SK-N-MC (cell line): ENCODE results near the gene POLD1.

Experiments used
- DNase-seq: peaks from one replicate; pipeline ENCODE4 v3.0.0-alpha.2; 2011; ENCODE audit warnings: low read depth, low spot score
- H3K27ac ChIP-seq: fragments of 200-600 bp; sonication (generic); 2 replicates; pipeline ENCODE4 v1.5.1; 2016; ENCODE audit warnings: mixed run types
- H3K36me3 ChIP-seq: fragments of 200-600 bp; sonication (generic); 2 replicates; pipeline ENCODE4 v1.6.1; 2017; ENCODE audit warnings: antibody characterized with exemption, low read length, mixed read lengths; ENCODE audit not compliant: insufficient read depth
- H3K4me3 ChIP-seq: fragments of 200-600 bp; sonication (generic); 2 replicates; pipeline ENCODE4 v1.5.1; 2016
- H3K9ac ChIP-seq: fragments of 200-600 bp; sonication (generic); 2 replicates; pipeline ENCODE4 v1.8.0; 2017; ENCODE audit warnings: mixed run types, mixed read lengths; ENCODE audit not compliant: insufficient read length
- H3K9me3 ChIP-seq: fragments of 200-600 bp; sonication (generic); 2 replicates; pipeline ENCODE4 v1.6.1; 2017; ENCODE audit warnings: low read depth, mild to moderate bottlenecking, antibody characterized with exemption, low read length, moderate library complexity, mixed read lengths
- EZH2 ChIP-seq: fragments of 200-600 bp; sonication (generic); IDR thresholded peaks from one replicate; pipeline ENCODE4 v1.6.1; 2017; ENCODE audit warnings: antibody characterized with exemption
- FOXP2 ChIP-seq: optimal IDR thresholded peaks from 2 replicates; pipeline ENCODE3; 2011; ENCODE audit warnings: mild to moderate bottlenecking, moderate library complexity; ENCODE audit not compliant: insufficient read depth; ENCODE audit errors: extremely low read length, control extremely low read depth
- POLR2AphosphoS5 ChIP-seq: IDR thresholded peaks from 2 replicates; pipeline ENCODE4 v1.6.1; 2012; ENCODE audit warnings: mild to moderate bottlenecking, low read depth, low read length, borderline replicate concordance

The POLD1 gene

DNA sequence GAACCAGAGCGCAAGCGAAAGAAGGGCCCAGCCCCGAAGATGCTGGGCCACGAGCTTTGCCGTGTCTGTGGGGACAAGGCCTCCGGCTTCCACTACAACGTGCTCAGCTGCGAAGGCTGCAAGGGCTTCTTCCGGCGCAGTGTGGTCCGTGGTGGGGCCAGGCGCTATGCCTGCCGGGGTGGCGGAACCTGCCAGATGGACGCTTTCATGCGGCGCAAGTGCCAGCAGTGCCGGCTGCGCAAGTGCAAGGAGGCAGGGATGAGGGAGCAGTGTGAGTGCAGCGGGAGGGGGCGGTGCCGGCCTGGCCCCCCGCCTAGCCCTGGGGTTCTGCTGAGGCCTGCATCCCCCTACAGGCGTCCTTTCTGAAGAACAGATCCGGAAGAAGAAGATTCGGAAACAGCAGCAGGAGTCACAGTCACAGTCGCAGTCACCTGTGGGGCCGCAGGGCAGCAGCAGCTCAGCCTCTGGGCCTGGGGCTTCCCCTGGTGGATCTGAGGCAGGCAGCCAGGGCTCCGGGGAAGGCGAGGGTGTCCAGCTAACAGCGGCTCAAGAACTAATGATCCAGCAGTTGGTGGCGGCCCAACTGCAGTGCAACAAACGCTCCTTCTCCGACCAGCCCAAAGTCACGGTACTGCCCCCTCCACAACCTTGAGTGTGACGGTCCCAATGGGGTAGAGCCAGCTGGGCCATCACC lies 5.8 kb upstream of the POLD1 start:
- H3K9me3 ChIP-seq: no peaks in the 10 kb centered on the region
- no peak overlapping the region for H3K4me3 ChIP-seq
- no peak overlapping the region for H3K27ac ChIP-seq
- no peak for DNase-seq
- TF ChIP-seq EZH2: no peak
- no peak for TF ChIP-seq FOXP2
- TF ChIP-seq POLR2AphosphoS5: no peak
- H3K9ac ChIP-seq: no peak overlapping the region
- peaks cover 29% of the 10 kb centered on the region; the same call in 1 of the 2 replicates for H3K36me3 ChIP-seq

DNA sequence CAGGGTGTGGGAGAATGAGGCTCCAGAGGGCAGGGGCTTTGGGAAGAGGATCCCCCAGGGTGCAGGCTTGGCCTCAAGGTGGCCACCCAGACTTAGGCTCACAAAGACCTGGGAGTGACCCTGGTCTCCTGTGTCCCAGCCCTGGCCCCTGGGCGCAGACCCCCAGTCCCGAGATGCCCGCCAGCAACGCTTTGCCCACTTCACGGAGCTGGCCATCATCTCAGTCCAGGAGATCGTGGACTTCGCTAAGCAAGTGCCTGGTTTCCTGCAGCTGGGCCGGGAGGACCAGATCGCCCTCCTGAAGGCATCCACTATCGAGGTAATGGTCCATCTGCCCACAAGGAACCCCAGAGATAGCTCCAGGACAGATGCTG lies 5.3 kb upstream of the POLD1 start:
- no peak overlapping the region for H3K9ac ChIP-seq
- H3K36me3 ChIP-seq: peaks cover 29% of the 10 kb centered on the region; the same call in 1 of the 2 replicates
- TF ChIP-seq FOXP2 (no peak), EZH2 (no peak)
- no peak for DNase-seq
- no peak overlapping the region for H3K27ac ChIP-seq
- H3K9me3 ChIP-seq: no peaks in the 10 kb centered on the region
- no peak overlapping the region for H3K4me3 ChIP-seq

DNA sequence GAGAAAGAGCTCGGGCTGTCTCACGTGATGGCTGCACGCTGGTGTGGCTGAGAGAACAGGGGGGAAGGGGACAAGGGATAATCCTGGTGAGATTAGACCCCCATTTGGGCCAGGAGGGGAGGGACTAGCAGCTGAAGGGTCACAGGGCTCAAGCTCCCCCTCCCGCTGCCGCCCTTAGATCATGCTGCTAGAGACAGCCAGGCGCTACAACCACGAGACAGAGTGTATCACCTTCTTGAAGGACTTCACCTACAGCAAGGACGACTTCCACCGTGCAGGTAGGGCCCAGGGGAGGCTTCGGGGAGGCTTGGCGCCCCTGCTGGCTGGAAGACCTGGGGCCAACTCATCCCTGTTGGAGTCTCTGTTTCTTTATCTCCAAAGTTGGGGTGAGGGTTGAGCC lies 4.5 kb upstream of the POLD1 start:
- DNase-seq: no peak
- no peaks in the 10 kb centered on the region for H3K9me3 ChIP-seq
- TF ChIP-seq FOXP2 (no peak), POLR2AphosphoS5 (no peak), EZH2 (no peak)
- H3K36me3 ChIP-seq: peaks cover 29% of the 10 kb centered on the region; the same call in 1 of the 2 replicates
- no peak overlapping the region for H3K27ac ChIP-seq
- H3K9ac ChIP-seq: no peak overlapping the region
- H3K4me3 ChIP-seq: no peak overlapping the region

DNA sequence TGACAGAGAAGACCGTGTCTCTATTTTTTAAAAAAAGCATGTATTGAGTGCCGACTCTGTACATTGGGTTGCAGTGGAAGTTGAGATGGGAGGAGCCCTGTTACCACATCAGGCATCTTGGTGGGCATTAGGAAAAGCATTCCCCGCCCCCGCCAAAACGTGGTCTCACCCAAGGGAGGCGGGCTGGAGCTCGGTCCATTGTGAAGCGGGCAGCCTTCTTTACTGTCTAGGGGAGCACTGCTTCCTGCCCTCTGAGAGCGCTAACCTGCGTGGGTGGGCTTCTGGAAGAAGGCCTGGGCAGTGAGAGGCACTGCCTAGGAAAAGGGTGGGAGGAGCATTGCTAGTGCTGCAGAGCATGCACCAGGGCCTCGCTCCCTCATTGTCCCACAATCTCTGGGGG lies 4.0 kb upstream of the POLD1 start:
- no peak overlapping the region for H3K27ac ChIP-seq
- no peak overlapping the region for H3K9ac ChIP-seq
- H3K9me3 ChIP-seq: no peaks in the 10 kb centered on the region
- H3K36me3 ChIP-seq: peaks cover 29% of the 10 kb centered on the region; the same call in 1 of the 2 replicates
- no peak overlapping the region for H3K4me3 ChIP-seq
- DNase-seq: no peak
- TF ChIP-seq FOXP2: no peak
- TF ChIP-seq EZH2: no peak
- TF ChIP-seq POLR2AphosphoS5: no peak

DNA sequence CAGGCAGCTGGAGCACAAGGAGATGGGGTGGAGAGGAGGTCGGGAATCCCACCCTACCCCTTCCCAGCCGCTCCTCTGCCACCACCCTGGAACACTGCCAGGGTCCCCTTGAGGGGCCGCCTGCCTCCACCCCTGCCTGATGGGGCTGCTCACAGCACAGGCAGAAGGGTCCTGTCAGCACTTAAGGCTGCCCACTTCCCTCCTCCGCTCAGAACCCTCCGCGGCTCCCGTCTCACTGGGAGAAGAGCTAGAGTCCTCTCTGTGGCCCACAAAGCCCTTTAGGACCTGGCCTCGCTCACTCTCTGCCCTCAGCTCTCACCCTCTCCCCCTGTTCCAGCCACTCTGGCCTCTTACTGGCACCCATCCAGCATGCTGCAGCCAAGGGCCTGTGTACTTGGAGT lies 3.4 kb upstream of the POLD1 start:
- Histone ChIP-seq H3K36me3 (peaks cover 29% of the 10 kb centered on the region; the same call in 1 of the 2 replicates), H3K9ac (no peak overlapping the region), H3K4me3 (no peak overlapping the region), H3K9me3 (no peaks in the 10 kb centered on the region), H3K27ac (no peak overlapping the region)
- TF ChIP-seq POLR2AphosphoS5 (no peak), FOXP2 (no peak), EZH2 (no peak)
- no peak for DNase-seq

DNA sequence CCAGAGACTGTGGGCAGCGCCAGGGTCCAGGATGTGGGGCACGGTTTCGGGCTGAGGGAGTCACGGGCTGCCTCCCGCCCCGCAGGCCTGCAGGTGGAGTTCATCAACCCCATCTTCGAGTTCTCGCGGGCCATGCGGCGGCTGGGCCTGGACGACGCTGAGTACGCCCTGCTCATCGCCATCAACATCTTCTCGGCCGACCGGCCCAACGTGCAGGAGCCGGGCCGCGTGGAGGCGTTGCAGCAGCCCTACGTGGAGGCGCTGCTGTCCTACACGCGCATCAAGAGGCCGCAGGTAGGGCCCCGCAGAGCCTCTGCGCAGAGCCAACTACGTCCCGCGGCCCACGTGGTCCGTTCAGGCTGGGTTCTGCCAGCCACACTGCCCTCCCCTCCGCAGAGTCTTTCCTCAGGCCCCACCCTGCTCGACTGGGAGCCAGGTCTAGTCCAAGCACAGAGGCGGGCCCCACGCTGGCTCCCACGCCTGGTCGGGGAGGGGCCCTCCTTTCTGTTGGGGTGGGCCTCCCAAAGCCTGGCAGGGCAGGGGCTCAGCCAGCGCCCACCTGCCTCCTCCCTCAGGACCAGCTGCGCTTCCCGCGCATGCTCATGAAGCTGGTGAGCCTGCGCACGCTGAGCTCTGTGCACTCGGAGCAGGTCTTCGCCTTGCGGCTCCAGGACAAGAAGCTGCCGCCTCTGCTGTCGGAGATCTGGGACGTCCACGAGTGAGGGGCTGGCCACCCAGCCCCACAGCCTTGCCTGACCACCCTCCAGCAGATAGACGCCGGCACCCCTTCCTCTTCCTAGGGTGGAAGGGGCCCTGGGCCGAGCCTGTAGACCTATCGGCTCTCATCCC lies 2.0 kb upstream of the POLD1 start:
- Histone ChIP-seq H3K9ac (no peak overlapping the region), H3K27ac (no peak overlapping the region), H3K4me3 (no peak overlapping the region), H3K9me3 (no peaks in the 10 kb centered on the region), H3K36me3 (peaks cover 35% of the 10 kb centered on the region; the same call in 1 of the 2 replicates)
- DNase-seq: no peak
- TF ChIP-seq POLR2AphosphoS5 (no peak), FOXP2 (no peak), EZH2 (no peak)

DNA sequence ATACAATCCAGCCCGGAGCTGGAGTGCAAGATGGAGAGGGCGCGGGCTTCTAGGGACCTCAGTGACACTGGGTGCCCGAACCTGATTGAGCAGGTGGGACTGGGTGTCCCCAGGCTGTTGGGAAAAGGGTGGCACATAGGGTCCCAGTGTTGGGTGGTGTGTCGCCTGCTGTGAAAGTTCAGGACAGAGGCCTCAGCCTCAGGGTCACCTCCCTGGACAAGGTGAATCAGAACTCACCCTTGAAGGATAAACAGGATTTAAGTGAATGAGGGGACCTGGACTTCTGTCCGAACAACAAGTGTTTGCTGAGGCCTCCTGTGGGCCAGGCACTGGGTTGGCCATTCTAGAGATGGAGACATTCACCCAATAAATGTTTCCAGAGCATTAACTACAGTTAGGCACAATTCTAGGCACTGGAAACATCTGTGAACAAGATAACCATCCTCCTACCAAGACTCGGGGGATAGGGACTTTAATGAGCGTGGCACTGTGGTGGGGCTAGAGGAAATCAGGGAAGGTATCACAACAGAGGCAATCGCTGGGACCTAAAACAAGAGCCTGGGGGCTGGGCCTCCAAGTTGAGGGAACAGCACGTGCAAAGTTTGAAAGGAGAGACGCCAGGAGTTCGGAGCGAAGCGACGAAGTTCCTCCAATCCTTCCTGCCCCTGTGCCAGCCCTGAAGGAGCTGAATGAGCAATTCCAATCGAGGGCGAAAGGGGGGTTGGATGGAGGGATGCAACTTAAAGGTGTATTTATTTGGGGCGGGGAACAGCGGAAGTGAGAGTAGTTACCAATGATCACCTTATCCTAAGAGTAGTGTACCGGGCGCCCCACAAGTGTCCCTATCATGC lies 921 bp upstream of the POLD1 start:
- no peak for DNase-seq
- Histone ChIP-seq H3K9me3 (no peaks in the 10 kb centered on the region), H3K27ac (peak overlapping the region; percentile 68; the same call in 1 of the 2 replicates), H3K4me3 (peak overlapping the region; percentile 86), H3K9ac (peak overlapping the region; percentile 75), H3K36me3 (peaks cover 35% of the 10 kb centered on the region; the same call in 1 of the 2 replicates)
- no peak for TF ChIP-seq FOXP2
- no peak for TF ChIP-seq POLR2AphosphoS5
- TF ChIP-seq EZH2: no peak

DNA sequence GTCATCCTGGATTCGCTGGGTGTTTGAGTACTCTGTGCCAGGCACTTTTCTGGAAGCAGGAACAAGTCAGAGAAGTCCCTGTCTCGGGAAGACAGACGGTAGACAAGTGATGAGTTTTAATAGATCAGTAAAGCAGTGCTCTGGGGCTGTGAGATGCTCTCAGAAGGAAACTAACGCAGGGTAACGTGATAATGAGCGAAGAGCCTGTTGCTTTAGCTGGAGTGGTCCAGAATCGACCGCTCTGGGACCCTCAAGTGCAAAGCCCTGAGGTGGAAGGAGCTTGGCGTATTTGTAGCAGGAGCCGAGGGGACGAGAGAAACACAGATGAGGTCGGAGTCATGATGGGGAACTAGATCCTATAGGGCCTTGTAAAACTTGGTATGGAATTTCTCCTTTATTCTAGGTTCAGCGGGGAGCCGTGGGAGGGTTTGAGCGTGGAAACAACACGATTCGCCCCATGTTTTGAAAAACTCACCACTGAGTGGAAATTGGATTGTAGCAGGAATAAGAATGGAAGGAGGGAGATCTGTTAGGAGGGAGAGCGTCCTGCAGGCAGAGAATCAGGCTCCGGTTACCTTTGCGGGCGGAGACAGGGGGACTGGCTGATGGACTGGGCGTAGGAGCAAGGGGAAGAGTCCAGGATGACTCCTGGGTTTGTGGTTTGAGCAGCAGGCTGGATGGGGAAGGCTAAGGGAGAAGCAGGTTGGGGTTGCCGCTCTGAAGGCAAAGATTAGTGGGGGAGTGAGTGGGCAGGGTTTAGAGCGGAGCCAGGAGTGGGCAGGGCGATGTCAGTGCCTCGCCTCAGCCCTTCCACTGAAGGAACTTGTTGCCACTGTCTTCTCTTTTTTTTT lies 763 bp downstream of the POLD1 start:
- TF ChIP-seq FOXP2: no peak
- TF ChIP-seq POLR2AphosphoS5: no peak
- no peak for TF ChIP-seq EZH2
- Histone ChIP-seq H3K27ac (peak overlapping the region; percentile 63; the same call in 1 of the 2 replicates), H3K36me3 (peaks cover 18% of the 10 kb centered on the region; the same call in 1 of the 2 replicates), H3K9ac (peak overlapping the region; percentile 80), H3K4me3 (peak overlapping the region; percentile 86), H3K9me3 (no peaks in the 10 kb centered on the region)
- DNase-seq: no peak
